CD4-positive, alpha-beta memory T cell (primary cell): Measurements from ENCODE around the gene CTDSP2. TPM values are rescaled to one million over a fixed set of nuclear protein-coding genes. Genes with fewer than 3 reads are reported as not detected.

Experiments
- CTCF ChIA-PET: fragments of 350-600 bp; sonication (Branson Sonifier 250); formaldehyde crosslinking; loops from one replicate; lab custom pipeline; 2021; ENCODE audit warnings: inconsistent platforms; ENCODE audit not compliant: partially characterized antibody; lab: Charles Lee
- POLR2A ChIA-PET: fragments of 350-600 bp; sonication (Branson Sonifier 250); formaldehyde crosslinking; loops from one replicate; lab custom pipeline; 2021; ENCODE audit not compliant: partially characterized antibody; lab: Charles Lee
- DNase-seq, 5 donors: peaks; one replicate each; pipeline versions ENCODE4 v3.0.0 to v3.0.0-alpha.2; 2020 to 2022; ENCODE audit warnings: mixed read lengths in 1 of 5
- H3K27ac ChIP-seq: one replicate; pipeline ENCODE4 v1.7.0; 2013; ENCODE audit warnings: low read depth, low read length
- H3K27me3 ChIP-seq: 2 replicates; pipeline ENCODE4 v1.7.0; 2013; ENCODE audit warnings: mild to moderate bottlenecking, low read length, moderate library complexity; ENCODE audit not compliant: insufficient read depth
- H3K36me3 ChIP-seq: 2 replicates; pipeline ENCODE4 v1.7.0; 2013; ENCODE audit warnings: mild to moderate bottlenecking, low read length, moderate library complexity; ENCODE audit not compliant: insufficient read depth
- H3K4me1 ChIP-seq: 2 replicates; pipeline ENCODE4 v1.7.0; 2013; ENCODE audit warnings: mild to moderate bottlenecking, low read length, moderate library complexity; ENCODE audit not compliant: insufficient read depth
- H3K4me3 ChIP-seq, 2 donors: one replicate each; pipeline ENCODE4 v1.7.0; 2013; ENCODE audit warnings: low read length in 2 of 2, mild to moderate bottlenecking in 1 of 2
- H3K9me3 ChIP-seq, 2 donors: one replicate each; pipeline ENCODE4 v1.7.0; 2013; ENCODE audit warnings: low read length in 2 of 2, control low read depth in 1 of 2; ENCODE audit not compliant: control insufficient read depth in 1 of 2
- H3K27ac Mint-ChIP-seq, 7 donors: one replicate each; pipeline ENCODE4 v1.8.0; 2020 to 2021; ENCODE audit warnings: mixed read lengths in 7 of 7, mild to moderate bottlenecking in 6 of 7, inconsistent platforms in 3 of 7, moderate library complexity in 3 of 7
- H3K27me3 Mint-ChIP-seq, 2 donors: one replicate each; pipeline ENCODE4 v1.8.0; 2020 to 2021; ENCODE audit warnings: mixed read lengths in 2 of 2
- H3K36me3 Mint-ChIP-seq, 2 donors: one replicate each; pipeline ENCODE4 v1.8.0; 2020 to 2021; ENCODE audit warnings: mixed read lengths in 2 of 2, inconsistent platforms in 1 of 2, mild to moderate bottlenecking in 1 of 2
- H3K4me1 Mint-ChIP-seq, 4 donors: one replicate each; pipeline ENCODE4 v1.8.0; 2020 to 2021; ENCODE audit warnings: mixed read lengths in 4 of 4, mild to moderate bottlenecking in 1 of 4
- H3K4me3 Mint-ChIP-seq, 8 donors: one replicate each; pipeline ENCODE4 v1.8.0; 2020 to 2021; ENCODE audit warnings: mixed read lengths in 8 of 8, mild to moderate bottlenecking in 7 of 8, moderate library complexity in 6 of 8, inconsistent platforms in 3 of 8
- H3K9me3 Mint-ChIP-seq, 8 donors: one replicate each; pipeline ENCODE4 v1.8.0; 2020 to 2021; ENCODE audit warnings: mixed read lengths in 8 of 8, mild to moderate bottlenecking in 5 of 8, inconsistent platforms in 3 of 8, moderate library complexity in 1 of 8
- intact Hi-C: fragments of 100-400 bp; cut with micrococcal nuclease; formaldehyde crosslinking; loops from one replicate; pipeline ENCODE4 v1.15.1; 2023
- polyA plus RNA-seq, 2 donors: library from polyadenylated mRNA; unstranded; fragments of 300-500 nt; fragmentation: Illumina TruSeq; gene quantifications; one replicate each; pipeline ENCODE4 v1.2.3, GENCODE V29; 2021
- total RNA-seq, 2 experiments: library from RNA; stranded (reverse); gene quantifications; one replicate each; pipeline ENCODE4 v1.2.3, GENCODE V29; 2021

CTDSP2 gene
- total and polyA plus RNA-seq, 4 experiments from 2014 or later = 57.7 to 285 (median 174) TPM

DNA sequence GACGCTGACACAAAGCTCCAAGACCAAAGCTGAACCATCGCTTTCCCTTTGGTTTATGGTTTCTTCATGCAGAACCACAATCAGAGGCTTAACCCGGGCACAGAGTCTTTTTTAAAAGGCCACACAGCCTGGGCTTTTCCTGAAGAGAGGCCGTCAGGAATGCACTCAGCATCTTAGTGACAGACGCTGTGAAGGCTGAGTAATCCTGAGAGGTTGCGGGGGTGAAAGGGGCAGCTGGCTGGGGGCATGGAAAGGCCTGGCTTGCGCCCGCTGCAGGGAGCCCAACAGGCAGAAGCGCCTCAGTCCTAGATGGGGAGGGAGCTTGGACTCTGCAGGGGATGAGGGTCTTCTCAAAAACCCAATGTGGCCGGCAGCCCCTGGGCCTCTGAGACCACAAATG lies 13.6 kb downstream of the CTDSP2 start:
- H3K27ac ChIP-seq = peak overlapping the region; percentile 53
- Mint-ChIP-seq H3K27me3 (no peaks in the 10 kb centered on the region), H3K27ac (peak overlapping the region; percentile 15 to 98 (median 87)), H3K36me3 (peaks cover 8 to 18% of the 10 kb centered on the region in 2 donors), H3K4me1 (peaks cover 59 to 91% (median 74%) of the 10 kb centered on the region in 4 donors), H3K9me3 (no peaks in the 10 kb centered on the region), H3K4me3 (peak overlapping the region in 7 of 8 donors; percentile 42 to 94 (median 69))
- POLR2A ChIA-PET = interaction anchor here (0.9 to 3.5 kb wide), 8 partner anchors 10 to 71 kb away, joined by 3 to 32 read pairs (median 7); partner anchors contain the start of genes AVIL and CTDSP2
- CTCF ChIA-PET = interaction anchor here (0.7 to 3.2 kb wide), 17 partner anchors 10 to 77 kb away, joined by 3 to 76 read pairs (median 5); partner anchors contain the start of genes CTDSP2 and TSFM
- intact Hi-C loops = no loop called here
- H3K36me3 ChIP-seq = peaks cover 19% of the 10 kb centered on the region
- H3K4me3 ChIP-seq = no peak overlapping the region
- no peaks in the 10 kb centered on the region for H3K9me3 ChIP-seq
- H3K27me3 ChIP-seq = no peaks in the 10 kb centered on the region
- peaks cover 91% of the 10 kb centered on the region for H3K4me1 ChIP-seq
- DNase-seq = no peak

DNA sequence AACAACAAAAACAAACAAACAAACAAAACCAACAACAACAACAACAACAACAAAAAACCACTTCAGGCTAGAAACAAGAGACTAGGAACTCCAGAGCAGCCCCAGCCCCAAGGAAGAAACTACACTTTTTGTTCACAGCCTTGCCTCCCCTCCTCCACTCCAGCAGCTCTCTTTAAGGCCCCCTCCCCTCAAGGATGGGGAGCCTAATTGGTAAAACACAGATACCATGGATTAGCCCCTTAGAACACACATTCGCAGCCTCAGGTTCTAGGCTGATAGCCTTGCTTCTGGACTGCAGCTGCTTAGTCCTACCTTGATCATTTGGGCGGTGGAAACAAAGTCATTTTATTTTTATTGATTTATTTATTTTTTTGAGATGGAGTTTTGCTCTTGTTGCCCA lies 16.1 kb downstream of the CTDSP2 start:
- Histone ChIP-seq H3K27ac (no peak overlapping the region), H3K27me3 (no peaks in the 10 kb centered on the region), H3K36me3 (peaks cover 43% of the 10 kb centered on the region), H3K4me1 (peaks cover 66% of the 10 kb centered on the region), H3K4me3 (no peak overlapping the region), H3K9me3 (no peaks in the 10 kb centered on the region)
- peaks cover 28 to 36% of the 10 kb centered on the region in 2 donors for H3K36me3 Mint-ChIP-seq
- no peaks in the 10 kb centered on the region for H3K9me3 Mint-ChIP-seq
- no peaks in the 10 kb centered on the region for H3K27me3 Mint-ChIP-seq
- ChIA-PET CTCF (interaction anchor here (0.7 to 4.6 kb wide), 6 partner anchors 14 to 79 kb away, joined by 3 to 45 read pairs (median 4); no protein-coding TSS in a partner anchor), POLR2A (interaction anchor here (1.2 to 2.5 kb wide), 3 partner anchors 8 to 69 kb away, joined by 6 to 8 read pairs (median 7); no protein-coding TSS in a partner anchor)
- H3K4me3 Mint-ChIP-seq = peak overlapping the region in 4 of 8 donors; percentile 58 to 69 (median 60)
- H3K4me1 Mint-ChIP-seq = peaks cover 38 to 67% (median 53%) of the 10 kb centered on the region in 4 donors
- H3K27ac Mint-ChIP-seq = peak overlapping the region; percentile 42 to 87 (median 72)
- intact Hi-C loops = loop anchor here (2.0 kb wide), 1 partner anchor 16 kb away; the partner anchor contains the start of gene CTDSP2
- no peak for DNase-seq

DNA sequence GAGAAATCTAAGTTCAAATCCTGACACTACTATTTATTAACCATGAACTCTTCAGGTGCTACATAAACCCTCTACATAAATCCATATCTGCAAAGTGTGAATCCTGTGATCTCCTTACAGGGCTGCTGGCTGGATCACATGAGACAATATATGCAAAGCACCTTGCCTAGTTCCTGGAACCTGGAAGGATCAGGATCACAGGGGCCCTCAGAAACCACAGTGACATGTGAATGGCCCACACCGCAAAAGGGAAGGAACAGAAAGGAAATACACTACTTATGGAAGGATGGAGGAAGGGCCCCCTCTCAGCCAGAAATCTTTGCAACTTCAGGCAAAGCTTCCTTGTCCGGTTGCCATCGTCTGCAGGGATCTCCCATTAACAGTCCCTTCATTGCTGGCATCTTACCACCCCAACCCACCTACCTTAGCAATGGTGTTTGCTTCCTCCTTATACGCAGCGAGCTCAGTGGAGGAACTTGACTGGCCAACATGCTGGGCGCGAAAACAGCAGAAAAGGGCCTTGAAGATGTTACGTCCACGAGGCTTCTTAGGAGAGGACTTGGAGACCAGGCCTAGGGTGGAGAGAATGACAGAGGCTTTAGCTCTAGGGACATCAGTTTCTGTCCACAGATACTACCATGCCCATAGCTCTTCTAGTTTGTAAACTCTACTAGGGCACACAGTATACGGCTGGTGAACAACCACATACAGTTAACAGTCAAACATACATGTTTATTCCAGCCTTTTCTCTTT lies 17.3 kb downstream of the CTDSP2 start:
- CTCF ChIA-PET = interaction anchor here (0.9 to 4.6 kb wide), 8 partner anchors 13 to 80 kb away, joined by 3 to 45 read pairs (median 4); no protein-coding TSS in a partner anchor
- Mint-ChIP-seq H3K27ac (peak overlapping the region in 6 of 7 donors; percentile 17 to 82 (median 71)), H3K36me3 (peaks cover 38 to 48% of the 10 kb centered on the region in 2 donors), H3K27me3 (no peaks in the 10 kb centered on the region), H3K4me3 (peak overlapping the region in 1 of 8 donors; percentile 57), H3K9me3 (no peaks in the 10 kb centered on the region), H3K4me1 (peaks cover 32 to 60% (median 44%) of the 10 kb centered on the region in 4 donors)
- H3K4me1 ChIP-seq = peaks cover 54% of the 10 kb centered on the region
- no peak for DNase-seq
- H3K4me3 ChIP-seq = no peak overlapping the region
- peaks cover 55% of the 10 kb centered on the region for H3K36me3 ChIP-seq
- no peak overlapping the region for H3K27ac ChIP-seq
- intact Hi-C loops = no loop called here
- POLR2A ChIA-PET = interaction anchor here (0.8 to 2.5 kb wide), 7 partner anchors 10 to 76 kb away, joined by 3 to 8 read pairs (median 4); partner anchors contain the start of gene CTDSP2
- no peaks in the 10 kb centered on the region for H3K27me3 ChIP-seq
- H3K9me3 ChIP-seq = no peaks in the 10 kb centered on the region

DNA sequence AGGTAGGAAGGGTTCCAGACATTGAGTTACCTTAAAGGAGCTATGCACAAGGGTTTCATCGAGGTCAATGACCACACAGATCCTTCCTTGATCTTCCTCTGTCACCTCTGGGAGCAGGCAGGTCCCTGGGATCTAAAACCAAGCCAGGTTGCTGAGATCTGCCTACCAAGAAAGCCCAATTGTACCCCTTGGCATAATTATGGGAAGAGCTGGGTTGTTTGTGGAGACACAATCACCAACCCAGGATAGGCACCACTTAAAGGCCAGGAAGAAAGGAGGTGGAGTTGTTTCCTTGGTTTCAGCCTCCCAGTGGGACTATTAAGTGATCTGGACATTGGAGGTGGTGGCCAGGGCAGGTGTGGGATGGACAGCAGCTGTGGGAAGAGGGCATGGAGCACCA lies 19.6 kb downstream of the CTDSP2 start:
- Mint-ChIP-seq H3K9me3 (no peaks in the 10 kb centered on the region), H3K4me3 (no peak overlapping the region), H3K27me3 (no peaks in the 10 kb centered on the region), H3K4me1 (peaks cover 17 to 39% (median 26%) of the 10 kb centered on the region in 4 donors), H3K27ac (peak overlapping the region in 3 of 7 donors; percentile 1 to 53 (median 32)), H3K36me3 (peaks cover 52 to 70% of the 10 kb centered on the region in 2 donors)
- no peaks in the 10 kb centered on the region for H3K27me3 ChIP-seq
- intact Hi-C loops = no loop called here
- ChIA-PET POLR2A (interaction anchor here (1.1 to 1.3 kb wide), 2 partner anchors 20 to 69 kb away, joined by 4 to 6 read pairs; partner anchors contain the start of gene CTDSP2), CTCF (interaction anchor here (0.6 to 4.6 kb wide), 4 partner anchors 15 to 78 kb away, joined by 3 to 45 read pairs (median 8); no protein-coding TSS in a partner anchor)
- H3K36me3 ChIP-seq = peaks cover 77% of the 10 kb centered on the region
- H3K9me3 ChIP-seq = no peaks in the 10 kb centered on the region
- no peak for DNase-seq
- H3K4me1 ChIP-seq = peaks cover 32% of the 10 kb centered on the region
- H3K27ac ChIP-seq = peak overlapping the region; percentile 21
- no peak overlapping the region for H3K4me3 ChIP-seq

DNA sequence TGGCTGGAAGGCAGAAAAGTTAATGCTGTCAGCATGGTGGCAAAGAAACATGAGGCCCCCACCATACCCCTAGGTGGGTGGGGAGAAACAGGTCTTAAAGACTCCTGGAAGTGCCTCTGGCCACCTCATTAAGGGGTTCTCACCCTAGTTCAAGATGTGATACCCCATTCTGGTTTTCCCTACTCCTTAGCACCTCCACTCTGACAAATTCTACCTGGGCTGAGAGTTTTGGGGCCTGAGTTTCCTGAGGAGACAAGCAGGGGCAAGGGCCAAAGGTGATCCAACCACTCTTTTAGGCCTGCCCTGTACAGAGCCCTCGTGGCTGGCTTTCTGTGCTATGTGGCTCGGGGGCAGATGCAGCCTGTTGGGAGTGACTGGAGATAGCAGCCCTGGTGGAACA lies 20.1 kb downstream of the CTDSP2 start:
- H3K27me3 Mint-ChIP-seq = no peaks in the 10 kb centered on the region
- intact Hi-C loops = no loop called here
- peaks cover 52 to 73% of the 10 kb centered on the region in 2 donors for H3K36me3 Mint-ChIP-seq
- Histone ChIP-seq H3K27me3 (no peaks in the 10 kb centered on the region), H3K27ac (peak overlapping the region; percentile 21), H3K9me3 (no peaks in the 10 kb centered on the region), H3K4me1 (peaks cover 26% of the 10 kb centered on the region), H3K36me3 (peaks cover 82% of the 10 kb centered on the region), H3K4me3 (no peak overlapping the region)
- POLR2A ChIA-PET = interaction anchor here (1.1 to 1.2 kb wide), 2 partner anchors 20 to 54 kb away, joined by 4 to 6 read pairs; partner anchors contain the start of genes CTDSP2, EEF1AKMT3 and METTL1
- no peak for DNase-seq
- peak overlapping the region in 2 of 7 donors; percentile 32 to 46 for H3K27ac Mint-ChIP-seq
- CTCF ChIA-PET = interaction anchor here (0.7 to 4.6 kb wide), 6 partner anchors 24 to 80 kb away, joined by 3 to 45 read pairs (median 4); no protein-coding TSS in a partner anchor
- H3K9me3 Mint-ChIP-seq = no peaks in the 10 kb centered on the region
- no peak overlapping the region for H3K4me3 Mint-ChIP-seq
- peaks cover 13 to 33% (median 20%) of the 10 kb centered on the region in 4 donors for H3K4me1 Mint-ChIP-seq

DNA sequence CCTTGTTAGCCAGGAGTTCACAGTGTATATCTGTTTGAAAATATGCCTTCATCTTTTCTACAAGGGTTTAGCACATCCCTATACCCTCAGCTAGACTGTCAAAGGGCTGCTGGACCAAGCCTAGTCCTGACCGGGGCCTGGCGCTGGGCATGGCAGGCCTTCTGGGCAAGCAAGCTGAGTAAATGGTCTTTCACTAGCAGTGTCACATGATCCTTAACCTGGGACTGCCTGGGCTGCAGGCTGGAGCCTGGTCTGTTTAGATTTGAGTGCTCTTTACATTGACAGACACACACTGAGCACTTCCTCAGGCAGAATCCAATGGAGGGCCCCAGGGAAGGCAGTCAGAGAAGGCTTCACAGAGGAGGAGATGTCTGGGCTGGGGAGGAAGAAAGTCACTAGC lies 21.1 kb downstream of the CTDSP2 start:
- H3K36me3 Mint-ChIP-seq = peaks cover 57 to 79% of the 10 kb centered on the region in 2 donors
- DNase-seq = no peak
- H3K4me1 Mint-ChIP-seq = peaks cover 10 to 27% (median 16%) of the 10 kb centered on the region in 4 donors
- no peaks in the 10 kb centered on the region for H3K27me3 Mint-ChIP-seq
- H3K27ac Mint-ChIP-seq = peak overlapping the region; percentile 32 to 82 (median 70)
- Histone ChIP-seq H3K4me1 (peaks cover 17% of the 10 kb centered on the region), H3K9me3 (no peaks in the 10 kb centered on the region), H3K4me3 (no peak overlapping the region), H3K36me3 (peaks cover 84% of the 10 kb centered on the region), H3K27ac (no peak overlapping the region), H3K27me3 (no peaks in the 10 kb centered on the region)
- intact Hi-C loops = no loop called here
- ChIA-PET POLR2A (interaction anchor here (1.1 to 1.5 kb wide), 3 partner anchors 10 to 53 kb away, joined by 3 to 4 read pairs (median 4); partner anchors contain the start of genes CTDSP2, EEF1AKMT3 and METTL1), CTCF (interaction anchor here (0.9 to 3.0 kb wide), 4 partner anchors 13 to 81 kb away, joined by 3 to 13 read pairs (median 4); no protein-coding TSS in a partner anchor)
- no peaks in the 10 kb centered on the region for H3K9me3 Mint-ChIP-seq
- no peak overlapping the region for H3K4me3 Mint-ChIP-seq
